ENCODE measurements around the gene SLF1. TPM values are rescaled to one million over a fixed set of nuclear protein-coding genes. Genes with fewer than 3 reads are reported as not detected.

Gene SLF1
- total RNA-seq, 4 donors from 2014 or later, result 2.5 to 3.8 (median 3.1) TPM

- intact Hi-C loops (cut with DNase I), result no loop called here
- WGBS, result 94% methylated on average over 1 of the region's 1 CpG
- Histone ChIP-seq H3K27me3 (no peaks in the 10 kb centered on the region), H3K27ac (replicated peaks in 1 of 4) (no peak overlapping the region), H3K9me3 (no peaks in the 10 kb centered on the region), H3K4me3 (no peak overlapping the region), H3K36me3 (peaks cover 0 to 12% (median under 1%) of the 10 kb centered on the region in 4 donors), H3K4me1 (peaks cover 0 to 5% (median 0%) of the 10 kb centered on the region in 4 donors)
- TF ChIP-seq EP300 (IDR thresholded peaks at IDR 0.05) (no peak), POLR2A (IDR thresholded peaks at IDR 0.05; ENCODE audit: low read depth) (no peak), CTCF (IDR thresholded peaks at IDR 0.05) (no peak), POLR2AphosphoS5 (IDR thresholded peaks at IDR 0.05) (no peak)
- DNase-seq (ENCODE audit: extremely low spot score), result no peak
Observed at GRCh38 chr5:94670726-94671125, 52.3 kb downstream of the SLF1 start.

- no peak for DNase-seq (ENCODE audit: extremely low spot score)
- 44% methylated on average over 1 of the region's 1 CpG for WGBS
- Histone ChIP-seq H3K4me1 (peaks cover 0 to 5% (median 0%) of the 10 kb centered on the region in 4 donors), H3K36me3 (peaks cover 0 to 17% (median 3%) of the 10 kb centered on the region in 4 donors), H3K27me3 (no peaks in the 10 kb centered on the region), H3K9me3 (no peaks in the 10 kb centered on the region), H3K4me3 (no peak overlapping the region), H3K27ac (replicated peaks in 1 of 4) (no peak overlapping the region)
- intact Hi-C loops (cut with DNase I), result no loop called here
- TF ChIP-seq POLR2AphosphoS5 (IDR thresholded peaks at IDR 0.05) (no peak), EP300 (IDR thresholded peaks at IDR 0.05) (no peak), POLR2A (IDR thresholded peaks at IDR 0.05; ENCODE audit: low read depth) (no peak), CTCF (IDR thresholded peaks at IDR 0.05) (no peak)
Observed at GRCh38 chr5:94672746-94673145, 54.3 kb downstream of the SLF1 start.

- Histone ChIP-seq H3K9me3 (no peaks in the 10 kb centered on the region), H3K27me3 (no peaks in the 10 kb centered on the region), H3K4me3 (no peak overlapping the region), H3K27ac (replicated peaks in 1 of 4) (no peak overlapping the region), H3K36me3 (peaks cover 0 to 9% (median 3%) of the 10 kb centered on the region in 4 donors), H3K4me1 (peaks cover 0 to 5% (median 0%) of the 10 kb centered on the region in 4 donors)
- no peak for DNase-seq (ENCODE audit: extremely low spot score)
- no peak for TF ChIP-seq POLR2AphosphoS5 (IDR thresholded peaks at IDR 0.05)
- no peak for TF ChIP-seq EP300 (IDR thresholded peaks at IDR 0.05)
- TF ChIP-seq CTCF (IDR thresholded peaks at IDR 0.05), result no peak
- TF ChIP-seq POLR2A (IDR thresholded peaks at IDR 0.05; ENCODE audit: low read depth), result no peak
- intact Hi-C loops (cut with DNase I), result no loop called here
- 98% methylated on average over 1 of the region's 1 CpG for WGBS
Observed at GRCh38 chr5:94674490-94675382, 56.3 kb downstream of the SLF1 start.

- H3K27me3 ChIP-seq, result no peaks in the 10 kb centered on the region
- no peak overlapping the region for H3K4me3 ChIP-seq
- WGBS, result 98% methylated on average over 4 of the region's 4 CpGs
- peaks cover 0 to 11% (median 4%) of the 10 kb centered on the region in 4 donors for H3K36me3 ChIP-seq
- no peak for TF ChIP-seq POLR2A (IDR thresholded peaks at IDR 0.05; ENCODE audit: low read depth)
- no peak for TF ChIP-seq EP300 (IDR thresholded peaks at IDR 0.05)
- no peak for TF ChIP-seq CTCF (IDR thresholded peaks at IDR 0.05)
- no peak for TF ChIP-seq POLR2AphosphoS5 (IDR thresholded peaks at IDR 0.05)
- H3K9me3 ChIP-seq, result no peaks in the 10 kb centered on the region
- peaks cover 0 to 5% (median 0%) of the 10 kb centered on the region in 4 donors for H3K4me1 ChIP-seq
- H3K27ac ChIP-seq (replicated peaks in 1 of 4), result no peak overlapping the region
- no peak for DNase-seq (ENCODE audit: extremely low spot score)
- intact Hi-C loops (cut with DNase I), result no loop called here
Observed at GRCh38 chr5:94675965-94676618, 57.6 kb downstream of the SLF1 start.

Data from esophagus muscularis mucosa (tissue), 4 donors.